Endodermal cell (in vitro differentiated cells): ENCODE measurements around the gene CPAMD8. TPM values are rescaled to one million over a fixed set of nuclear protein-coding genes. Genes with fewer than 3 reads are reported as not detected.
"Not testable (repeated sequence)": the region's sequence is repeated elsewhere in the genome, so short reads cannot be mapped to it uniquely, and the experiment has no call there.

ENCODE experiments used
- DNase-seq: peaks from one replicate; pipeline ENCODE4 v3.0.0-alpha.2; 2017
- H3K27ac ChIP-seq: 2 replicates; pipeline ENCODE4 v1.5.1; 2013; ENCODE audit warnings: mild to moderate bottlenecking, low read depth, low read length, moderate library complexity
- H3K27me3 ChIP-seq: 2 replicates; pipeline ENCODE4 v1.6.1; 2013; ENCODE audit warnings: mild to moderate bottlenecking, low read length, moderate library complexity; ENCODE audit not compliant: insufficient read depth, control insufficient read depth, poor library complexity, severe bottlenecking
- H3K36me3 ChIP-seq: 2 replicates; pipeline ENCODE4 v1.7.0; 2013; ENCODE audit warnings: mild to moderate bottlenecking, low read length, moderate library complexity; ENCODE audit not compliant: control insufficient read depth, insufficient read depth
- H3K4me1 ChIP-seq: one replicate; pipeline ENCODE4 v1.7.0; 2013; ENCODE audit warnings: low read length; ENCODE audit not compliant: control insufficient read depth, insufficient read depth
- H3K4me3 ChIP-seq: 2 replicates; pipeline ENCODE4 v1.5.1; 2013; ENCODE audit warnings: mild to moderate bottlenecking, low read length, moderate library complexity
- H3K9ac ChIP-seq: 2 replicates; pipeline ENCODE4 v1.6.1; 2013; ENCODE audit warnings: mild to moderate bottlenecking, low read length, moderate library complexity; ENCODE audit not compliant: poor library complexity, severe bottlenecking; ENCODE audit errors: extremely low read depth
- H3K9me3 ChIP-seq: 2 replicates; pipeline ENCODE4 v1.6.1; 2013; ENCODE audit warnings: mild to moderate bottlenecking, low read length, moderate library complexity; ENCODE audit not compliant: control insufficient read depth
- H3K27ac Mint-ChIP-seq: 2 replicates; pipeline ENCODE4 v1.8.0; 2020; ENCODE audit warnings: mixed read lengths
- H3K27me3 Mint-ChIP-seq: 2 replicates; pipeline ENCODE4 v1.8.0; 2021; ENCODE audit warnings: mild to moderate bottlenecking, mixed read lengths; ENCODE audit not compliant: insufficient read depth
- H3K36me3 Mint-ChIP-seq: 2 replicates; pipeline ENCODE4 v1.8.0; 2020; ENCODE audit warnings: low read depth, mixed read lengths
- H3K4me1 Mint-ChIP-seq: 2 replicates; pipeline ENCODE4 v1.8.0; 2020; ENCODE audit warnings: mixed read lengths
- H3K4me3 Mint-ChIP-seq: 2 replicates; pipeline ENCODE4 v1.8.0; 2020; ENCODE audit warnings: mild to moderate bottlenecking, moderate library complexity, mixed read lengths
- H3K9me3 Mint-ChIP-seq: 2 replicates; pipeline ENCODE4 v1.8.0; 2020; ENCODE audit warnings: mild to moderate bottlenecking, mixed read lengths
- CTCF ChIP-seq: fragments of 200-600 bp; sonication (generic); conservative IDR thresholded peaks from 2 replicates; pipeline ENCODE4 v1.5.0; 2021; ENCODE audit warnings: antibody characterized with exemption, mild to moderate bottlenecking
- WGBS, 2 experiments: methylation state at CpG; one replicate each; pipeline versions ENCODE4 v1.1.5 to v1.1.7; 2013; ENCODE audit warnings: missing lambda C conversion rate in 2 of 2, mixed read lengths in 1 of 2; ENCODE audit not compliant: insufficient coverage in 1 of 2, insufficient read length in 1 of 2; 5-methylcytosine and 5-hydroxymethylcytosine counted together
- total RNA-seq, 2 donors: library from RNA; stranded (reverse); fragmentation: NEBNext Ultra II Directional in 1 of 2; extraction: Animal tissue kit (Norgen Biotek cat#: 25700) in 1 of 2; gene quantifications; 2 replicates in 1 of 2; 3 replicates in 1 of 2; pipeline ENCODE4 v1.2.1, GENCODE V29; 2021

CPAMD8 gene
- total RNA-seq, 2 donors from 2014 or later = 19.7 to 22.9 TPM

- H3K4me1 ChIP-seq = no peaks in the 10 kb centered on the region
- Mint-ChIP-seq H3K9me3 (peaks cover 34% of the 10 kb centered on the region), H3K27ac (no peak overlapping the region), H3K4me3 (no peak overlapping the region), H3K36me3 (peaks cover 37% of the 10 kb centered on the region), H3K27me3 (no peaks in the 10 kb centered on the region), H3K4me1 (no peaks in the 10 kb centered on the region)
- no peak for DNase-seq
- H3K27ac ChIP-seq = no peak overlapping the region
- no peak for TF ChIP-seq CTCF
- no peaks in the 10 kb centered on the region for H3K36me3 ChIP-seq
- no peaks in the 10 kb centered on the region for H3K27me3 ChIP-seq
- 89 to 98% methylated on average over 2 of the region's 2 CpGs for WGBS, 2 experiments
- no peak overlapping the region for H3K4me3 ChIP-seq
- H3K9ac ChIP-seq = no peak overlapping the region
- H3K9me3 ChIP-seq = peaks cover 14% of the 10 kb centered on the region
Measured at GRCh38 chr19:16985403-16985802, 41.2 kb downstream of the CPAMD8 start.

GRCh38 chr19:16982586-16982985 is 44.0 kb downstream of the CPAMD8 start:
- H3K9ac ChIP-seq, H3K4me1 ChIP-seq, H3K27ac Mint-ChIP-seq, DNase-seq, H3K27ac ChIP-seq, H3K4me3 Mint-ChIP-seq, H3K4me1 Mint-ChIP-seq, H3K27me3 Mint-ChIP-seq, H3K27me3 ChIP-seq, H3K4me3 ChIP-seq, H3K36me3 ChIP-seq: not testable (repeated sequence)
- Mint-ChIP-seq H3K36me3 (peaks cover 22% of the 10 kb centered on the region), H3K9me3 (peaks cover 15% of the 10 kb centered on the region)
- peaks cover 14% of the 10 kb centered on the region for H3K9me3 ChIP-seq
- WGBS, 2 experiments = 57 to 93% methylated on average over 1 to 2 of the region's 2 CpGs

GRCh38 chr19:16978839-16979802 is 47.5 kb downstream of the CPAMD8 start:
- no peak for DNase-seq
- TF ChIP-seq CTCF = no peak
- Mint-ChIP-seq H3K36me3 (peaks cover 19% of the 10 kb centered on the region), H3K9me3 (peaks cover 9% of the 10 kb centered on the region), H3K4me3 (no peak overlapping the region), H3K27ac (no peak overlapping the region), H3K27me3 (no peaks in the 10 kb centered on the region), H3K4me1 (no peaks in the 10 kb centered on the region)
- Histone ChIP-seq H3K9ac (no peak overlapping the region), H3K4me3 (no peak overlapping the region), H3K9me3 (peaks cover 4% of the 10 kb centered on the region), H3K36me3 (no peaks in the 10 kb centered on the region), H3K4me1 (no peaks in the 10 kb centered on the region), H3K27ac (no peak overlapping the region), H3K27me3 (no peaks in the 10 kb centered on the region)
- 75 to 85% methylated on average over 1 of the region's 1 CpG for WGBS, 2 experiments
